Fibroblast of skin of left quadriceps (primary cell): ENCODE measurements around the gene ERBB4.
A peak's percentile ranks its signal among the peaks of the same experiment; 100 is the strongest.

ENCODE experiments used
- DNase-seq, 2 experiments: peaks; one replicate each; pipeline ENCODE4 v3.0.0-alpha.2; 2013; ENCODE audit warnings: low read depth in 2 of 2

The ERBB4 gene

DNA sequence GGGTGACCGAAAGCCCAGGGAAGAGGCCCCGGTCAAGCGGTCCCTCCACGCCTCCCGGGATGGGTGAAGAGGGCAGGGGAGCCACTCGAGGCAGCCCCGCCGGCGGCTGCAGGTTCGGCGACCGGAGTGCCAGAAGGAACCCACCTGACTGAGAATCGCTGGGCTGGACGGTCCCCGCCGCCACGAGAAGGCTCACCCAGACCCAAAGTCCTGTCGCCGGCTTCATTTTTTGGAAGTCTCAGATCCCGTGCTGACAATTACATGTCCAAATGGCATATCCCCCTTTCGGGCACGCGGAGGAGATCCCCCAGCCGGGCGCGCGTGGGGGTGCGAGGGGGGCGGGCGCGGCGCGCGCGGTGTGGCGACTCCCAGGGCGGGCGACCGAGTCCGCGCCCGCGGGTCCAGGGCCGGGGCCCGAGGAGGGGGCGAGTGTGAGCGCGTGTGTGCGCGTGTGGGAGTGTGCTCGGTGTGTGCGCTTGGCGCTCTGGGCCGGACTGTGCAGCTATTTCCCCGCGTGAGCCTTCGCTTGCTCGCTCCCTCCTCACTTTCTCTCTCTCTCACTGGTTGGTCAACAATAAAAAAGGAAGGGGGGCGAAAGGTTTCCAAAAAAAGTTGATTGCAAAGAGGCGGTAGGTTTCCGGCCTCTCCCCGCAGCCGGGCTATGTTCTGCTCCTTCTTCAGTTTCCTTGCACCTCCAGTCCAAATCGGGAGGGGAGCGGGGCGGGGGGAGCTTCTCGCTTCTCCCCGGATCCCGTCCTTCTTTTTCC, at the start of gene ERBB4:
Gene ERBB4, minus strand, starts transcription at position 498 of the 767 bp plus-strand sequence. Its CDS starts 272 bp downstream, at position 226.
- DNase-seq, result no peak

DNA sequence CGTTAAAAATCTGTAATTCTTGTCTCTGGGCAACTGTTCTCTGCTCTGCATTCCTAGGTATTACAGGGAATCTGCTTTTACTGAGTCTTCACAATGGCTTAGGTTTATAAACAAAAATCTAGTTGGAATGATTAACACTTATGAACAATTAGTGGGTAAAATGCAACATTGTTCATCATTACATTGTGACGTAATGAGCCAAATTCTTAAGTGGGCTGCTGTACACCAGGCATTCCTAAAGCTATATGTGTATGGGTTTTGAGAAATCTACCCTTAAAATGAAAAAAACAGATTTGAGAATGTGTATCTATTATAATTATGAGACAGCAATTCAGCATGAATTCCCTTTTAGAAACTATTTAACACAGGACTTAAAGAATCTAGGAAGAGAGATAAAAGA, 41.5 kb upstream of the ERBB4 start:
- DNase-seq, result no peak

GRCh38 chr2:212556296-212556695, 17.7 kb upstream of the ERBB4 start:
- DNase-seq, result no peak

DNA sequence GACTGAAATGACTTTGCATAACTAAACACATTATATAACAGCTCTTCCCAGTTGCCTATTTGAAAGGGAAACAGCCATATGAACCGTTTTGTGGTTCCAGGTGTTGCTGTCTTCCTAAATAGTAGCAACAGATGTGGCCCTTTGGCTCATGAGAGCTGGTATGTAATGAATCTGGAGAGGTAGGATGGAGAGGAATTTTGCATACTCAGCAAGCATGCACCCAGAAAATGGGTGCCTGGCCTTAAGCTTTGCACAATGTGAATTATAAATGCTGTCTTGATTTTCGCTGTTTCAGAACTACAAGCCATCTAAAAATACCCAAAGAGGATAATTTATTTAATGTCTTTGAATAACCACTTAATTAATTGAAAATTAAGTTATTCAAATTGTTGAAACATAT, 15.6 kb upstream of the ERBB4 start:
- DNase-seq, result no peak

- DNase-seq, result no peak
These were observed 11.3 kb upstream of the ERBB4 start for GRCh38 chr2:212549941-212550340.

DNA sequence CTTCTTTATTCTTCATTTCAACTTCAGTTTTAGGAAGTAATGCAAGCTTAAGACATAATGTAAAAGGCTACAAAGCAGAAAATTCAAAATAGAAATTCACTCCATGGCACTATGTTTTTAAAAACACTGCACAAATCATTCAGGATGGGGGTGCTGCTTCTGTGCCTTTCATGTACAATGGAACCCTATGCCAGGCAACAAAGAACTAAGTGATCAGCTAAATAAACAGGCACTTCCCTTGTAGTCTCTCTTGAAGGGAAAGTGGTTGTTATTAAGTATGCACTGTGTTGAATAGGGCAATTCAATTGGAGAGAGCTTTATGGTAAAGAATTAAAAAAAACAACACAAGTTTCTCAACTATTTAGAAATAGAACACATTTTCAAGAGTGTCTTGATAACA, 10.9 kb upstream of the ERBB4 start:
- no peak for DNase-seq

GRCh38 chr2:212548455-212548819, 9.8 kb upstream of the ERBB4 start:
- DNase-seq, result peak; percentile 6 to 11

DNA sequence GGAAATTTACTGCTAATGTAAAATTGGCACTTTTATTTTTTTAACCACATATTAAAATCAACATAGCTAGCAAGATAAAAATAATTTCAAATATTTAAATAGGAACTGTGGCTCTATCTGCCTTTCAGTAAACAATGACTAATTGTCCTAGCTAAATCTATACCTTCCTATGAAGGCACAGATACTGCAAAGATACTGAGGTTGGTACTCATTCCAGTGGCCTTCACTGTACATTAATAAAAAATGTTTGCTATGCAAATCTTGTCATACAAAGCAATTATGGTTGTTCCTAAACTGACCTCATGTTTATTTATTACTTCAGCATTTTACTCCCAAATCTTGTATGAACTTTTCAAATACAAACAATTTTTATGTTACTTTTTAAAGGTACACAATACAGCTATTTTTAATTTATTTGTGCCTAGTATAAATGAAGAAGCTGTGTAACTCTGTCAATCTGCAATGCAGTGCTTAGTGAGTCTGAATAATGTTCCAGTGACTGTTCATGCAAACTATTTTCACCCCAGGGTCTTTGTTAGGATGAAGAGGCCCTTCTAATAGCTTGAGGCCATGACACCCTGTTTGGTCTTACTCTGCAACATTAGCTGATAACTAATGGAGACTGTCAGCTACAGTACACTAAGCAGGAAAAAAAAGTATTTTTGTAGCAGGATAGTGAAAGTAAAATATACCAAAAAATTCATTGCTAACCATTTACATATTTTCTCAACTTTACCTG, 9.3 kb upstream of the ERBB4 start:
- DNase-seq, result no peak

GRCh38 chr2:212546669-212547068, 8.1 kb upstream of the ERBB4 start:
- DNase-seq, result no peak

- DNase-seq, result no peak
These were observed 1.7 kb upstream of the ERBB4 start for GRCh38 chr2:212540341-212540740.

DNA sequence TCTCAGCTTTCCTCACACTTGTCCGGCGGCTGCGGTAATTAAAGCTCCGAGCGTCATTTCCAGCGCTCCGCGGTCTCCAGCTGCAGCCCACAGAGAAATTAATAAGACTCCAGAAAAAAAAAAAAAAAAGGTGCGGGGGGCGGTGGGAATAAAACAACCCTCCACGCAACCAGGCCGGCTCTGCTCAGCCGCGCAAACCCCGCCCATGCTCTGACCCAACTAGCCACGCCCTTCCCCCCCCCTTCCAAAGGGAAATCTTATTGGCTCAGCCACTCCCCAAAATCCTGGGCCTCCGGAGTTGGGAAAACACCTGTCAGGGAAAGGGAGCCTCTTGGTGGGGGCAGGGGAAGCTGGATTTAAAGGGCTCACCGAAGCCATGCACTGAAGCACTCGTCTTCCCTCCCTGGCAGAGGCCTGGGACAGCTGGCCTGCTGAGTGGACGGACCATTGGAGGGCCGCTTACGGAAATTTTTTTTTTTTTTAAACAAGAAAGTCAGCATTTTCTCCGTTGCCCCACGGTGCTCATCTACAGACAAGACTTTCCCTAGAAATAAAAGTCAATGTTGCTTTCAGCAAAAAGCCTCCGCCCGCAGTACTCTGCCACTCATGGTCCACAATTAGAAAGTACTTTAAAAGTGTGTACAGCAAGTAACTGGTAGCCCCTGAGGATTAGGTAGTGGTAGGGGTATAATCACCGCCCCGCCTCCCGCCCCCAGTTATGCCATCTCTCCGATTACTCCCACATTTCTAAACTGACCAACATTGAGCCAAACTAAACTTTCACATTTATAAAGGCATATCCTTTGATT, 674 bp upstream of the ERBB4 start:
- DNase-seq, result no peak

DNA sequence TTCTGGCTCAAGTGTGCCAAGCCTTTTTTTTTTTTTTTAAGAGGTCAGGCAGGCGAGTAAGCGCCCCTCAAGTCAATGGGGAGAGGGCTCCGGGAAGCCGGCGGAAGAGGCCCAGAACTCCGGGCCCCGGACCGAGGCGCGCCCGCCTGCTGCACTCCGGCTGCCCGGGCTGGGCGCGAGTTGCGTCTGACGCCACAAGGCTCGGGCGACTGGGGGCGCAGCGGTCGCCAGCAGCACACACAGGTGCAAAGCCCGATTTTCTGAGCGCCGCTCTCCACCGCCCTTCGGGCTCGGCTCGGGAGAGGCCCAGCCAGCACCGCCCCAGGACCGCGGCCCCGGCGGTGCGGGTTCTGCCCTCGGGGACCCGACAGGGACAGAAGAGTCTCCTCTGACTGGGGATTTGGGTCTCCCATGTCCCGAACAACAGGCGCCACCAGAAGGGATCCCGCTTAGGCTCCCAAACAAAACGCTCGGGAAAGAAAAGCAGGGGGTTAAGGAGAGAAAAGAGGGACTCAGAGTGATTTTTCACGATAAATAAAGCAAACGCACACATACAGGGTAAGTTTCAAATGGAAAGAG, 787 bp downstream of the ERBB4 start:
- no peak for DNase-seq

- DNase-seq, result no peak
These were observed 1.5 kb downstream of the ERBB4 start for GRCh38 chr2:212536817-212537725.

DNA sequence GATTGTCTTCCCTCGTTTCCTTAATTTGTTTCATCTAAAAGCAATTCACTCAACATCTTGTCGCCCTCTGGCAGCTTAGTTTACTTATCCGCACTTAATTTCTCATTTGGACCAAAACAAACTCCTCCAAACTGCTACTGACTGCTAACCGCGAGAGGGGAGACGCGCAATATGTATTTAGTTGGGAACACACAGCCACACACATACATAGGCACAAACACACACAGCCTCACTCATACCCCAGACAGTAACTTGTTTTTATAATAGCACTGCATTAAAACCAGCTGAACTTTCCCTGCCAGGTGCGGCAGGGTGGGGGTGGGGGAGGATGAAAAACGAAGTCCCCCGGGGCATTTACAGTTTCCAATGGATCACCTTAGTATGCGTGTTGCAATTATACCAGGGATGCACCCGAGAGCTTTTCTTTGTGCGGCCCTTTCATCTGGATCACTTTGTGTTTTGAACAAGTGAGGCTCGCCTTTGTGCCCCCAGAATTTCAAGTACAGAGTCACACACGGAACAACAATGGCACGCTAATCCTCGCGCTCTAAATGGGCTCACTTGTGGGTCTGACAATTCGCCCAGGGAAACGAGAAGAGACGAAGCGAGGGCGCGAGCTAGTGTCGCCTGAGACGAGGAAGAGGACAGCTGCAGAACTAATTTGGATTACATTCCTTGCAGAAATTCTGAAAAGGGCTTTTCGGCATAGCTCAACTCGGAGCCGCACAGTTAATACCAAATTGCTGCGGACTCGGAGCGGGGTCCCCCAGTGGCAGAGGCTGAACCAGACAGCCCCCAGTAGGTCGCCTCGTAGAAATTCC, 2.4 kb downstream of the ERBB4 start:
- no peak for DNase-seq

DNA sequence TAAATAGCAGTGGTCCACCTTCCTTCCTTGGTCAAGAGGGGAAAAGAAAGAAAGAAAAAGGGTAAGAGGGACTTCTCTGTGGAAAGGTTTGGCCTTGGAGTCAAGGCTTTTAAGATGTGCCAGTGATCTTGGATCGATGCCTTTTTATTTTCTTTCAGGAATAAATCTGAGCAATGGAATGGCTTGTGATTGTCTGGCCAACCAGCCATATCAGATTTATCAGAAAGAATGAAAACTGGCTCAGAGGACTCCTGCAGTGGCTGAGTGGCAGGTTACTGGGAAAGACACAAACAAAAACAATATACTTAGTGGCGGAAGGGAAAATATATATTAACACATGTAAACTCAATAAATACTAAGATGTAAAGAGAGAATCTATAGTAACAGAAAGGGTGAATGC, 4.3 kb downstream of the ERBB4 start:
- DNase-seq, result no peak

DNA sequence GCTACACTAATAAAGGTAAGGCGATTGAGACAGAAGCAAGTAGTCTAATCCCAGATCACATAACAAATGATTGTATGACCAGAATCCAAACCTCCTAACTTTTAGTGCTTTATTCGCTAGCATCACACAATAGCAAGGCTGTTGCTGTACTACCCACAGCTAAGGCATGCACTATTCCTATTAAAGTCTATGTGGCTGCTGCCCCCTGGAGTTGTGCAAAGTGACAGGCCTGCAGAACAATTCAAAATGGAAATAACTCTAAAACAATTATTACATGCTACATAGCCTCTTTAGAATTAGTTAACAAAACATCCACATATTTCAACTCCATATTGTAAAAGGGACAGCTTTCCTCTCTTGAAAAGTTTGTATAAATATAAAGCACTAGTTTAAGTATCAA, 6.0 kb downstream of the ERBB4 start:
- no peak for DNase-seq

- DNase-seq, result no peak
These were observed 6.5 kb downstream of the ERBB4 start for GRCh38 chr2:212532087-212532486.

DNA sequence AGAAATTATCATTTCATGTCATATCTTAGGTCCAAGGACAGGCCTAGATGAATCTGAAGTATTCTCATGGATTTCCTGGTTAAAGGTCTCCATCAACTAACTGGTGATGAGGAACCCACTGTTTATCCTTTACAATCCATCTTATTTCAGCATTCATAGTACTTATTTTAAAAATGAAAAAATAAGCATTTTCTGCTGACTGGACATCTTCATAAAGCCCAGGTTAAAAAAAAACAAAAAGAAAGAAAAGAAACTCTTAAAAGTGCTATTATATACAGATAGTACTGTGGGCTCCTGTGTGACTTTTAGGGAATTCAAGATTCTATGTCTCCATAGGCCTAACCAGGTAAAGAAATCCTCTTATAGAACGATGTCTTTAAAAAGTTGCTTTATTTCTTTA, 7.1 kb downstream of the ERBB4 start:
- DNase-seq, result no peak

- no peak for DNase-seq
These were observed 7.6 kb downstream of the ERBB4 start for GRCh38 chr2:212530991-212531390.

DNA sequence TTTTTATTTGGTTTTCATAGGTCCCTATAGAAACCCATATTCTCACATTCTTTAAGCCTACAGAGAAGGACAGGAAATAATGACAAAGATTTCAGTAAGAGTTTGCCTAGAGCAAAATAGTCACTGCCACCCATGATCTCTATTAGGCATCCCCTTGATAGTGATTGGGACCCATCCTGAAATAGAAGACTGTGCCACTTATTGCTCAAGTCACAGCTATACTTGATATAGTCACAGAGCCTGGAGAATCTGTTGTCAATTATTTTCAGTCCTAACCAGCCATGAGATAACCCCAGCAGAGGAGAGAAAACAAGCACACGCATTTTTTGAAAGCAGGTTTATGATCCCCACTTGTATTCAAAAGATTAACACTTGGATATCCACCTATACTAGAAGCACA, 8.2 kb downstream of the ERBB4 start:
- no peak for DNase-seq
